ENCODE data around the gene RPGRIP1L. TPM values are rescaled to one million over a fixed set of nuclear protein-coding genes. Genes with fewer than 3 reads are reported as not detected.
"Not testable (repeated sequence)": the region's sequence is repeated elsewhere in the genome, so short reads cannot be mapped to it uniquely, and the experiment has no call there.

Gene RPGRIP1L
- total RNA-seq, 1 donor from 2014 or later = 0.96 TPM

DNA sequence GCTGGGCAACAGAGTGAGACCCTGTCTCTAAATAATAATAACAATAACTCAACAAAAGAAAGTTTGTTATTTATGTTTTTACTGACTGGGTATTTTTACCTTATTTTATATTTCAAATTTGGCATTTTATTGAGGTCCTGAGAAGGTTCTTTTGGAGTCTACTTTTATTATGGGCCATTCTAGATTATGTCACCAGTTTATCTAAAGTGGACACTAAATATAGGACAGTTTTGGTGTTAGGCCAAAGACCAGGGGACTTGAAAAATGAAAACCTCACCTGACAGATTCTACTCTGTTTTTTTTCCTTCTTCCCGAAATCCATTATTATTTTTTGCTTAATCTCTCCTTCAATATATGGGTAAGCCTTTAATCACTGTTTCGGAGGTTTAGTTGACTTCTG lies 8.4 kb upstream of the RPGRIP1L start:
- Histone ChIP-seq H3K4me3 (no peak overlapping the region), H3K27ac (no peak overlapping the region), H3K36me3 (no peaks in the 10 kb centered on the region), H3K4me1 (peaks cover 0 to 8% of the 10 kb centered on the region in 2 donors), H3K9me3 (no peaks in the 10 kb centered on the region), H3K27me3 (no peaks in the 10 kb centered on the region)
- TF ChIP-seq, protein P1, sequence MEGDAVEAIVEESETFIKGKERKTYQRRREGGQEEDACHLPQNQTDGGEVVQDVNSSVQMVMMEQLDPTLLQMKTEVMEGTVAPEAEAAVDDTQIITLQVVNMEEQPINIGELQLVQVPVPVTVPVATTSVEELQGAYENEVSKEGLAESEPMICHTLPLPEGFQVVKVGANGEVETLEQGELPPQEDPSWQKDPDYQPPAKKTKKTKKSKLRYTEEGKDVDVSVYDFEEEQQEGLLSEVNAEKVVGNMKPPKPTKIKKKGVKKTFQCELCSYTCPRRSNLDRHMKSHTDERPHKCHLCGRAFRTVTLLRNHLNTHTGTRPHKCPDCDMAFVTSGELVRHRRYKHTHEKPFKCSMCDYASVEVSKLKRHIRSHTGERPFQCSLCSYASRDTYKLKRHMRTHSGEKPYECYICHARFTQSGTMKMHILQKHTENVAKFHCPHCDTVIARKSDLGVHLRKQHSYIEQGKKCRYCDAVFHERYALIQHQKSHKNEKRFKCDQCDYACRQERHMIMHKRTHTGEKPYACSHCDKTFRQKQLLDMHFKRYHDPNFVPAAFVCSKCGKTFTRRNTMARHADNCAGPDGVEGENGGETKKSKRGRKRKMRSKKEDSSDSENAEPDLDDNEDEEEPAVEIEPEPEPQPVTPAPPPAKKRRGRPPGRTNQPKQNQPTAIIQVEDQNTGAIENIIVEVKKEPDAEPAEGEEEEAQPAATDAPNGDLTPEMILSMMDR (IDR thresholded peaks at IDR 0.05) = no peak
- intact Hi-C loops (cut with DNase I) = no loop called here
- DNase-seq (ENCODE audit: low spot score in 2 of 2) = no peak

DNA sequence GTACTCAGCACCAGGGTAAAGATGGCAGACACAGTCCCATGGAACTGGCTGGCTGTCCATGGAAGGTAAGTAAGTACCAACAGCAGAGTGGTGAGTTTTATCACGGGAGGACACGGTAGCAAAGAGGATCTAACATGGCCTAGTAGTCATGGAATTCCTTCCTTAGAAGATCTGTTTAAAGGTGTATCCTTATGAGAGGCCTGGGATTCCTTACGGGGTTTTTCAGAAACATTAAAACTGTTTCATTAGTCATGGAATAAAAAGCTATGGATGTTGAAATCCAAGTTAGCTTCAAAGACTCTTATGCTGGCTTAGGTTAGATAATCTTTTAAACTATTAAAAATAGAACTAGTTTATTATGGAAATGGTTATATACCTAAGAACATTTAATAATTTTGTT lies 7.7 kb upstream of the RPGRIP1L start:
- no peaks in the 10 kb centered on the region for H3K9me3 ChIP-seq
- no peaks in the 10 kb centered on the region for H3K27me3 ChIP-seq
- no peaks in the 10 kb centered on the region for H3K36me3 ChIP-seq
- no peak overlapping the region for H3K4me3 ChIP-seq
- DNase-seq (ENCODE audit: low spot score in 2 of 2) = no peak
- intact Hi-C loops (cut with DNase I) = no loop called here
- H3K4me1 ChIP-seq = peaks cover 0 to 8% of the 10 kb centered on the region in 2 donors
- TF ChIP-seq, protein P1 (IDR thresholded peaks at IDR 0.05) = no peak
- H3K27ac ChIP-seq = no peak overlapping the region

DNA sequence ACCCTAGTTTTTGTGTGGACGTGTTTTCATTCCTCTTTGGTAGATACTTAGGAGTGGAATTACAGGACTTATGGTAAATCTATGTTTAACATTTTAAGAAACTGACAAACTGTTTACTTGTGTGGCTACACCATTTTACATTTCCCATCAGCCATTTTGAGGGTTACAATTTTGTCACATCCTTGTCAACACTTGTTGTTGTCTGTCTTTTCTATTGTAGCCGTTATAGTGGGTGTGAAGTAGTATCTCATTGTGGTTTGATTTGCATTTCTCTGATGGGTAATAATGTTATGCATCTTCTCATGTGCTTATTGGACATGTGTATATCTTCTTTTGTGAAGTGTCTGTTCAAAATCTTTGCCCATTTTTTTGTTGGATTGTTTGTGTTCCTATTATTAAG lies 4.8 kb upstream of the RPGRIP1L start:
- TF ChIP-seq, protein P1 (IDR thresholded peaks at IDR 0.05) = no peak
- no peaks in the 10 kb centered on the region for H3K36me3 ChIP-seq
- H3K4me1 ChIP-seq = peaks cover 0 to 4% of the 10 kb centered on the region in 2 donors
- H3K4me3 ChIP-seq = no peak overlapping the region
- no peaks in the 10 kb centered on the region for H3K27me3 ChIP-seq
- DNase-seq (ENCODE audit: low spot score in 2 of 2) = no peak
- intact Hi-C loops (cut with DNase I) = loop anchor here (10.0 kb wide), 1 partner anchor 576 kb away; the partner anchor contains the start of gene IRX3
- no peaks in the 10 kb centered on the region for H3K9me3 ChIP-seq
- no peak overlapping the region for H3K27ac ChIP-seq

DNA sequence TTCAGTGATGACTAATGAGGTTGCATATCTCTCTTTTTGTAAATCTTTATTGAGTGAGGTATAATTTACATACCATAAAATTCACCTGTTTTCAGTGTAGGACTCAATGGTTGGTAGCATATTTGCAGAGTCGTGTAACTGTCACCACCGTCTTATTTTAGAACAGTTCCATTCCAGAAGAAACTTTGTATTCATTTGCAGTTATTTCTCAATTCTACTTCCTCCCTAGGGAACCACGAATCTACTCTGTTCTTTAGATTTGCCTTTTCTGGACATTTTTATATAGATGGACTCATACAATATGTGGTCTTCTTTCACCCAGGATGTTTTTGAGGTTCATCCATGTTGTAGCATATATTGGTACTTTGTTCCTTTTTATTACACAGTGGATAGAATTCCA lies 4.0 kb upstream of the RPGRIP1L start:
- TF ChIP-seq, protein P1 (IDR thresholded peaks at IDR 0.05) = no peak
- Histone ChIP-seq H3K27me3 (no peaks in the 10 kb centered on the region), H3K36me3 (no peaks in the 10 kb centered on the region), H3K27ac (no peak overlapping the region), H3K9me3 (no peaks in the 10 kb centered on the region), H3K4me1 (peaks cover 0 to 8% of the 10 kb centered on the region in 2 donors), H3K4me3 (no peak overlapping the region)
- intact Hi-C loops (cut with DNase I) = loop anchor here (10.0 kb wide), 1 partner anchor 577 kb away; the partner anchor contains the start of gene IRX3
- no peak for DNase-seq (ENCODE audit: low spot score in 2 of 2)

DNA sequence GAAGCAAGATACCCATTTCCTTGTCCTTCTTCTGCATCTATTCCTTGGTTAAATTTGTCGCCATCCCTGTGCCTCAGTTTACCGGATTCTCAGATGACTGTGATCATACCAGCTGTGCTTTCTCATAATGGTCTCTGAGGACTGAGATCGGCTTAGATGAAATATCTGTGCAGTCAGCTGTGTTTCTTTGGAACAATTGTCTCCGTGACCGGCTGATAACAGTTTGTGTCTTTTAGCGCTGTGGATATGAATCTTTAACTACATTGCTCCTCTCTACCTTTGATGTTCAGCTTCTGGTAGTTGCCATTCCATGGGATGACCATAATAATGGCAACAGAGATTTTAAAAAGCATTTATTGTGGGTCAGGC lies 770 bp upstream of the RPGRIP1L start:
- H3K4me1 ChIP-seq = peaks cover 0 to 3% of the 10 kb centered on the region in 2 donors
- intact Hi-C loops (cut with DNase I) = loop anchor here (2.0 to 10.0 kb wide), 4 partner anchors 202 to 580 kb away; partner anchors contain the start of genes AKTIP, IRX3 and RBL2
- no peaks in the 10 kb centered on the region for H3K27me3 ChIP-seq
- peak overlapping the region; percentile 75 to 84 for H3K4me3 ChIP-seq
- no peak for DNase-seq (ENCODE audit: low spot score in 2 of 2)
- TF ChIP-seq, protein P1 (IDR thresholded peaks at IDR 0.05) = no peak
- no peaks in the 10 kb centered on the region for H3K36me3 ChIP-seq
- no peaks in the 10 kb centered on the region for H3K9me3 ChIP-seq
- H3K27ac ChIP-seq = peak overlapping the region in 1 of 2 donors; percentile 70

DNA sequence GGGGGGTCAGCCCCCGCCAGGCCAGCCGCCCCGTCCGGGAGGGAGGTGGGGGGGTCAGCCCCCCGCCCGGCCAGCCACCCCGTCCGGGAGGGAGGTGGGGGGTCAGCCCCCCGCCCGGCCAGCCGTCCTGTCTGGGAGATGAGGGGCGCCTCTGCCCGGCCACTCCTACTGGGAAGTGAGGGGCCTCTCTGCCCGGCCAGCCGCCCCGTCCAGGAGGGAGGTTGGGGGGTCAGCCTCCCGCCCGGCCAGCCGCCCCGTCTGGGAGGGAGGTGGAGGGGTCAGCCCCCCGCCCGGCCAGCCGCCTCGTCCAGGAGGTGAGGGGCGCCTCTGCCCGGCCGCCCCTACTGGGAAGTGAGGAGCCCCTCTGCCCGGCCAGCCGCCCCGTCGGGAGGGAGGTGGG lies 5.4 kb downstream of the RPGRIP1L start:
- H3K27me3 ChIP-seq; H3K27ac ChIP-seq; H3K36me3 ChIP-seq; H3K4me3 ChIP-seq; H3K4me1 ChIP-seq; intact Hi-C loops (cut with DNase I); H3K9me3 ChIP-seq; DNase-seq (ENCODE audit: low spot score in 2 of 2): not testable (repeated sequence)

All from ascending aorta (tissue), 2 donors.